HCT116 (cell line): ENCODE data around the gene SAPCD2.

Experiments
- ATF3 ChIP-seq: IDR thresholded peaks from 2 replicates; pipeline ENCODE4 v1.6.1; 2012
- CEBPB ChIP-seq: IDR thresholded peaks from 2 replicates; pipeline ENCODE4 v1.6.1; 2012; ENCODE audit warnings: low read depth
- CTCF ChIP-seq, 3 experiments: fragments of 200-600 bp in 1 of 3; sonication (generic) in 1 of 3; IDR thresholded peaks in 2 of 3; conservative IDR thresholded peaks in 1 of 3; 2 replicates each; pipeline ENCODE4 v1.5.1; 2012 to 2017; ENCODE audit warnings: low read depth in 2 of 3, low read length in 2 of 3, antibody characterized with exemption in 1 of 3, borderline replicate concordance in 1 of 3, control low read depth in 1 of 3, mild to moderate bottlenecking in 1 of 3, mixed read lengths in 1 of 3, mixed run types in 1 of 3, moderate library complexity in 1 of 3; ENCODE audit not compliant: insufficient read depth in 1 of 3
- ELF1 ChIP-seq: IDR thresholded peaks from 2 replicates; pipeline ENCODE4 v1.6.1; 2012; ENCODE audit warnings: low read depth, borderline replicate concordance
- EZH2 ChIP-seq: fragments of 200-600 bp; sonication (generic); IDR thresholded peaks from 2 replicates; pipeline ENCODE4 v1.6.1; 2017; ENCODE audit warnings: antibody characterized with exemption, mixed run types
- EZH2phosphoT487 ChIP-seq: fragments of 200-600 bp; IDR thresholded peaks from 2 replicates; pipeline ENCODE4 v1.6.1; 2018; ENCODE audit warnings: antibody characterized with exemption, borderline replicate concordance
- MAX ChIP-seq: IDR thresholded peaks from 2 replicates; pipeline ENCODE4 v1.6.1; 2012
- POLR2A ChIP-seq: IDR thresholded peaks from 2 replicates; pipeline ENCODE4 v1.7.0; 2011; ENCODE audit warnings: borderline replicate concordance; ENCODE audit not compliant: insufficient read depth, insufficient read length; ENCODE audit errors: extremely low read depth
- POLR2AphosphoS5 ChIP-seq: IDR thresholded peaks from 2 replicates; pipeline ENCODE4 v1.6.1; 2011; ENCODE audit warnings: mild to moderate bottlenecking, low read depth, low read length, moderate library complexity
- SRF ChIP-seq: IDR thresholded peaks from 2 replicates; pipeline ENCODE4 v1.6.1; 2012; ENCODE audit warnings: low read depth
- YY1 ChIP-seq: IDR thresholded peaks from 2 replicates; pipeline ENCODE4 v1.6.1; 2011; ENCODE audit warnings: low read length, low read depth, moderate library complexity, mild to moderate bottlenecking; ENCODE audit not compliant: insufficient replicate concordance; ENCODE audit errors: extremely low read depth
- ZFX ChIP-seq: fragments of 450-650 bp; IDR thresholded peaks from 2 replicates; pipeline ENCODE4 v1.6.1; 2017

GRCh38 chr9:137039611-137040366 lies 30.6 kb downstream of the SAPCD2 start:
- TF ChIP-seq ZFX (no peak), SRF (no peak), CEBPB (no peak), EZH2phosphoT487 (no peak), YY1 (no peak), EZH2 (no peak), CTCF (IDR thresholded peaks at IDR 0.05 in 2 of 3, conservative IDR thresholded peaks at IDR 0.05 in 1 of 3; ENCODE audit: borderline replicate concordance in 1 of 3, insufficient read depth in 1 of 3, low read depth in 2 of 3, low read length in 2 of 3) (no peak), POLR2A (no peak), MAX (no peak), ELF1 (no peak), ATF3 (no peak), POLR2AphosphoS5 (no peak)
